Panc1 (cell line): ENCODE results near the gene TSR2. TPM values are rescaled to one million over a fixed set of nuclear protein-coding genes. Genes with fewer than 3 reads are reported as not detected.

ENCODE experiments used
- ATAC-seq: fragments of 200-7000 bp; cut with Tn5 transposase; 2 replicates; pipeline ENCODE4 v1.9.1; 2020; ENCODE audit warnings: mild to moderate bottlenecking, moderate library complexity
- BruUV-seq: library from RNA; stranded (reverse); fragments of 400-500 nt; replicated peaks from 2 replicates; lab custom pipeline; 2021; lab: Mats Ljungman, UMichigan
- CTCF ChIA-PET: fragments of 300-600 bp; sonication (Branson Sonifier 250); formaldehyde crosslinking; loops from one replicate; lab custom pipeline; 2022; ENCODE audit warnings: antibody characterized with exemption; lab: Charles Lee
- POLR2A ChIA-PET: fragments of 300-600 bp; sonication (Branson Sonifier 250); formaldehyde crosslinking; loops from one replicate; lab custom pipeline; 2022; ENCODE audit warnings: antibody characterized with exemption; lab: Charles Lee
- DNase-seq: peaks from one replicate; pipeline ENCODE4 v3.0.0-alpha.2; 2010; ENCODE audit warnings: low read depth, low spot score
- H3K27ac ChIP-seq: 2 replicates; pipeline ENCODE4 v1.5.1; 2011; ENCODE audit warnings: mild to moderate bottlenecking, low read length, inconsistent platforms
- H3K27me3 ChIP-seq: fragments of 200-500 bp; sonication (Bioruptor generic); 2 replicates; pipeline ENCODE4 v1.6.0; 2014; ENCODE audit warnings: low read length, inconsistent platforms; ENCODE audit not compliant: control insufficient read depth, insufficient read depth
- H3K36me3 ChIP-seq: fragments of 200-500 bp; sonication (Bioruptor generic); 2 replicates; pipeline ENCODE4 v1.5.1; 2014; ENCODE audit warnings: inconsistent platforms, mild to moderate bottlenecking, low read length, moderate library complexity; ENCODE audit not compliant: control insufficient read depth, insufficient read depth
- H3K4me1 ChIP-seq: 2 replicates; pipeline ENCODE4 v1.5.1; 2011; ENCODE audit warnings: inconsistent platforms, mild to moderate bottlenecking, low read length, moderate library complexity; ENCODE audit not compliant: control insufficient read depth, insufficient read depth
- H3K4me3 ChIP-seq, 2 experiments: 2 replicates each; pipeline ENCODE4 v1.5.1; 2011 to 2012; ENCODE audit warnings: low read depth in 2 of 2, low read length in 2 of 2, mild to moderate bottlenecking in 2 of 2, inconsistent platforms in 1 of 2, moderate library complexity in 1 of 2
- H3K9me3 ChIP-seq: fragments of 200-500 bp; sonication (Bioruptor generic); 2 replicates; pipeline ENCODE4 v1.5.1; 2014; ENCODE audit warnings: low read depth, mild to moderate bottlenecking, inconsistent platforms, low read length, moderate library complexity; ENCODE audit not compliant: control insufficient read depth, insufficient read depth
- POLR2AphosphoS5 ChIP-seq: IDR thresholded peaks from 2 replicates; pipeline ENCODE4 v1.6.1; 2012; ENCODE audit warnings: mild to moderate bottlenecking, low read depth, low read length, moderate library complexity
- SIN3A ChIP-seq: IDR thresholded peaks from 2 replicates; pipeline ENCODE4 v1.6.1; 2012; ENCODE audit warnings: low read depth, mild to moderate bottlenecking, low read length, moderate library complexity, borderline replicate concordance; ENCODE audit not compliant: insufficient read depth
- TCF7L2 ChIP-seq: IDR thresholded peaks from 2 replicates; pipeline ENCODE4 v1.6.1; 2011; ENCODE audit warnings: mild to moderate bottlenecking, low read depth, low read length, inconsistent platforms
- in situ Hi-C: cut with HindIII; loops from 2 replicates; pipeline ENCODE4 v1.10.0; 2016; ENCODE audit warnings: low sequenced_read_pairs, low pct_unique_long_range_greater_than_20kb
- intact Hi-C: fragments of 100-400 bp; cut with micrococcal nuclease; formaldehyde crosslinking; loops from one replicate; pipeline ENCODE4 v1.10.0; 2022; ENCODE audit not compliant: unreplicated experiment
- total RNA-seq: library from RNA; stranded (reverse); gene quantifications from one replicate; pipeline ENCODE4 v1.2.1, GENCODE V29; 2021; ENCODE audit not compliant: unreplicated experiment
- TF ChIP-seq, protein P1 (sequence below): fragments of 450-650 bp; IDR thresholded peaks from 2 replicates; pipeline ENCODE4 v1.5.1; 2017; ENCODE audit warnings: mild to moderate bottlenecking
- TF ChIP-seq, protein P2 (sequence below), 2 experiments: IDR thresholded peaks; 2 replicates each; pipeline ENCODE4 v1.6.1; 2011 to 2012; ENCODE audit warnings: low read depth in 2 of 2, control low read depth in 1 of 2, low read length in 1 of 2, mild to moderate bottlenecking in 1 of 2, moderate library complexity in 1 of 2; ENCODE audit not compliant: insufficient read depth in 1 of 2

TSR2 gene
- total RNA-seq, 1 experiment from 2014 or later, result 37.9 TPM

DNA sequence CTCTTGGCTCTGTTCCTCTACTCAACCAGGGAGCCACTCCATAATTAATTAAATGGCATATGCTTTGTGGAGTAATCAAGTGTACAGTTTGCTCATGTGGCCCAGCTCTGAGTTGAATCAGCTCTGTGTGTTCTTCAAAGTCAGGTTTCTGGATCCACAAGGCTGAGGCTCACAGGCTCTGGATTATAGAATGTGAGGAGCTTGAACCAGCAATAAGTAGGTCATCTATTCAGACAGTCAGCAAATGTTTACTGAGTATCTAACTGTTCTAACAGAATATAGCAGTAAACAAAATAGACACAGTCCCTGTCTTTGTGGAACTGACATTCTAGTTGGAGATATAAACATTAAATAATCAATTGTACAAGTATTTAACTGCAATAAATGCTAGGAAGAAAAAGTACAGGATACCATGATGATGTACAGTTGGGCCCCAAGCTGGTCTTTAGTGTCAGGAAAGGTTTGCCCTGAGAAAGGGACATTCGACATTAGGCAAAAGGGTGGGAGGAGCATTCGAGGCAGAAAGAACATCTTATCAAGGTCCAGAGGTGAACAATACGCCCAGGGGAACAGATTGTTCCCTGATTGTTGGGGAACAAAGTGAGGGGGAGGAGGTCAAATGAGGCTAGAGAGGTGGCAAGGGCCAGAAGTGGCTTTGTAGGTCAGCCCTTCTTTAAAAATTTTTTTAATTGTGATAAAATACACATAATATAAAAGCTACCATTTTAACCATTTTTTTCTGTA lies 20.5 kb upstream of the TSR2 start:
- Histone ChIP-seq H3K9me3 (no peaks in the 10 kb centered on the region), H3K4me3 (no peak overlapping the region), H3K27ac (no peak overlapping the region), H3K4me1 (no peaks in the 10 kb centered on the region), H3K36me3 (no peaks in the 10 kb centered on the region), H3K27me3 (no peaks in the 10 kb centered on the region)
- POLR2A ChIA-PET, result no interaction called here
- CTCF ChIA-PET, result no interaction called here
- DNase-seq (no peak), ATAC-seq (no peak)
- TF ChIP-seq, protein P1, sequence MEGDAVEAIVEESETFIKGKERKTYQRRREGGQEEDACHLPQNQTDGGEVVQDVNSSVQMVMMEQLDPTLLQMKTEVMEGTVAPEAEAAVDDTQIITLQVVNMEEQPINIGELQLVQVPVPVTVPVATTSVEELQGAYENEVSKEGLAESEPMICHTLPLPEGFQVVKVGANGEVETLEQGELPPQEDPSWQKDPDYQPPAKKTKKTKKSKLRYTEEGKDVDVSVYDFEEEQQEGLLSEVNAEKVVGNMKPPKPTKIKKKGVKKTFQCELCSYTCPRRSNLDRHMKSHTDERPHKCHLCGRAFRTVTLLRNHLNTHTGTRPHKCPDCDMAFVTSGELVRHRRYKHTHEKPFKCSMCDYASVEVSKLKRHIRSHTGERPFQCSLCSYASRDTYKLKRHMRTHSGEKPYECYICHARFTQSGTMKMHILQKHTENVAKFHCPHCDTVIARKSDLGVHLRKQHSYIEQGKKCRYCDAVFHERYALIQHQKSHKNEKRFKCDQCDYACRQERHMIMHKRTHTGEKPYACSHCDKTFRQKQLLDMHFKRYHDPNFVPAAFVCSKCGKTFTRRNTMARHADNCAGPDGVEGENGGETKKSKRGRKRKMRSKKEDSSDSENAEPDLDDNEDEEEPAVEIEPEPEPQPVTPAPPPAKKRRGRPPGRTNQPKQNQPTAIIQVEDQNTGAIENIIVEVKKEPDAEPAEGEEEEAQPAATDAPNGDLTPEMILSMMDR, result no peak
- no peak for TF ChIP-seq TCF7L2
- TF ChIP-seq, protein P2, sequence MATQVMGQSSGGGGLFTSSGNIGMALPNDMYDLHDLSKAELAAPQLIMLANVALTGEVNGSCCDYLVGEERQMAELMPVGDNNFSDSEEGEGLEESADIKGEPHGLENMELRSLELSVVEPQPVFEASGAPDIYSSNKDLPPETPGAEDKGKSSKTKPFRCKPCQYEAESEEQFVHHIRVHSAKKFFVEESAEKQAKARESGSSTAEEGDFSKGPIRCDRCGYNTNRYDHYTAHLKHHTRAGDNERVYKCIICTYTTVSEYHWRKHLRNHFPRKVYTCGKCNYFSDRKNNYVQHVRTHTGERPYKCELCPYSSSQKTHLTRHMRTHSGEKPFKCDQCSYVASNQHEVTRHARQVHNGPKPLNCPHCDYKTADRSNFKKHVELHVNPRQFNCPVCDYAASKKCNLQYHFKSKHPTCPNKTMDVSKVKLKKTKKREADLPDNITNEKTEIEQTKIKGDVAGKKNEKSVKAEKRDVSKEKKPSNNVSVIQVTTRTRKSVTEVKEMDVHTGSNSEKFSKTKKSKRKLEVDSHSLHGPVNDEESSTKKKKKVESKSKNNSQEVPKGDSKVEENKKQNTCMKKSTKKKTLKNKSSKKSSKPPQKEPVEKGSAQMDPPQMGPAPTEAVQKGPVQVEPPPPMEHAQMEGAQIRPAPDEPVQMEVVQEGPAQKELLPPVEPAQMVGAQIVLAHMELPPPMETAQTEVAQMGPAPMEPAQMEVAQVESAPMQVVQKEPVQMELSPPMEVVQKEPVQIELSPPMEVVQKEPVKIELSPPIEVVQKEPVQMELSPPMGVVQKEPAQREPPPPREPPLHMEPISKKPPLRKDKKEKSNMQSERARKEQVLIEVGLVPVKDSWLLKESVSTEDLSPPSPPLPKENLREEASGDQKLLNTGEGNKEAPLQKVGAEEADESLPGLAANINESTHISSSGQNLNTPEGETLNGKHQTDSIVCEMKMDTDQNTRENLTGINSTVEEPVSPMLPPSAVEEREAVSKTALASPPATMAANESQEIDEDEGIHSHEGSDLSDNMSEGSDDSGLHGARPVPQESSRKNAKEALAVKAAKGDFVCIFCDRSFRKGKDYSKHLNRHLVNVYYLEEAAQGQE (IDR thresholded peaks at IDR 0.05; ENCODE audit: insufficient read depth in 1 of 2, low read depth in 2 of 2, low read length in 1 of 2), result no peak
- TF ChIP-seq POLR2AphosphoS5, result no peak
- TF ChIP-seq SIN3A, result no peak
- no TSS peak for BruUV-seq
- in situ Hi-C loops, result no loop called here
- intact Hi-C loops, result no loop called here

DNA sequence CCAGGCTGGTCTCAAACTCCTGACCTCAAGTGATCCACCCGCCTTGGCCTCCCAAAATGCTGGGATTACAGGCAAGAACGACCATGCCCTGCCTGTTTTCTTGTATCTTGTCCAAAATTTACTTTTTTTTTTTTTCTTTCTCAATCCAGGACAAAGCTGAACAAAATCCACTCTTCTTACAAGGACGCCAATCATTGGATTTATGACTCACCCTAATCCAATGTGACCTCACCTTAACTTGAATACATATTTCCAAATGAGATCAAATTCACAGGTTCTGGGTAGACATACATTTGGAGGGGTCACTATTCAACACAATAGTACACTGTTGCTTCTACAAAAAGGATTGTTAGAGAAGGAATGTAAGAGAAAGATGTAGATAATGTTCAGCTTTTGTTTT lies 18.0 kb upstream of the TSR2 start:
- Histone ChIP-seq H3K9me3 (no peaks in the 10 kb centered on the region), H3K27me3 (no peaks in the 10 kb centered on the region), H3K36me3 (no peaks in the 10 kb centered on the region), H3K4me1 (no peaks in the 10 kb centered on the region), H3K4me3 (no peak overlapping the region), H3K27ac (no peak overlapping the region)
- in situ Hi-C loops, result no loop called here
- intact Hi-C loops, result no loop called here
- CTCF ChIA-PET, result no interaction called here
- DNase-seq, result no peak
- TF ChIP-seq, protein P2 (IDR thresholded peaks at IDR 0.05; ENCODE audit: insufficient read depth in 1 of 2, low read depth in 2 of 2, low read length in 1 of 2), result no peak
- TF ChIP-seq TCF7L2 (no peak), SIN3A (no peak), POLR2AphosphoS5 (no peak)
- TF ChIP-seq, protein P1, result no peak
- no TSS peak for BruUV-seq
- POLR2A ChIA-PET, result no interaction called here
- no peak for ATAC-seq
